ENCODE measurements around the gene ZNF460.
A peak's percentile ranks its signal among the peaks of the same experiment; 100 is the strongest.
"Not testable (repeated sequence)": the region's sequence is repeated elsewhere in the genome, so short reads cannot be mapped to it uniquely, and the experiment has no call there.

The ZNF460 gene

GRCh38 chr19:57280165-57280961 is at the start of gene ZNF460:
Gene ZNF460 (plus strand): TSS chr19:57280485. CDS start chr19:57280807, 322 bp downstream.
- DNase-seq (ENCODE audit: low read depth in 2 of 2, low spot score in 1 of 2) = peak; percentile 93 to 96

- no peak for DNase-seq (ENCODE audit: low read depth in 2 of 2, low spot score in 1 of 2)
These were observed 48.6 kb upstream of the ZNF460 start for GRCh38 chr19:57231686-57232085.

- no peak for DNase-seq (ENCODE audit: low read depth in 2 of 2, low spot score in 1 of 2)
These were observed 47.1 kb upstream of the ZNF460 start for GRCh38 chr19:57233207-57233606.

- DNase-seq (ENCODE audit: low read depth in 2 of 2, low spot score in 1 of 2) = no peak
These were observed 40.3 kb upstream of the ZNF460 start for GRCh38 chr19:57239982-57240310.

GRCh38 chr19:57240311-57241090 is 39.8 kb upstream of the ZNF460 start, which contains the start of gene ZNF805:
Gene ZNF805 (plus strand): TSS chr19:57240632. CDS start chr19:57240892, 260 bp downstream.
- DNase-seq (ENCODE audit: low read depth in 2 of 2, low spot score in 1 of 2) = peak; percentile 92

GRCh38 chr19:57241176-57241575 is 39.1 kb upstream of the ZNF460 start:
- DNase-seq (ENCODE audit: low read depth in 2 of 2, low spot score in 1 of 2) = no peak

GRCh38 chr19:57242821-57243220 is 37.5 kb upstream of the ZNF460 start:
- DNase-seq (ENCODE audit: low read depth in 2 of 2, low spot score in 1 of 2) = no peak

GRCh38 chr19:57244513-57244912 is 35.8 kb upstream of the ZNF460 start:
- no peak for DNase-seq (ENCODE audit: low read depth in 2 of 2, low spot score in 1 of 2)

- no peak for DNase-seq (ENCODE audit: low read depth in 2 of 2, low spot score in 1 of 2)
These were observed 35.2 kb upstream of the ZNF460 start for GRCh38 chr19:57245066-57245465.

- DNase-seq (ENCODE audit: low read depth in 2 of 2, low spot score in 1 of 2) = no peak
These were observed 34.3 kb upstream of the ZNF460 start for GRCh38 chr19:57245959-57246358.

- DNase-seq (ENCODE audit: low read depth in 2 of 2, low spot score in 1 of 2) = no peak
These were observed 31.6 kb upstream of the ZNF460 start for GRCh38 chr19:57248646-57249045.

- no peak for DNase-seq (ENCODE audit: low read depth in 2 of 2, low spot score in 1 of 2)
These were observed 31.0 kb upstream of the ZNF460 start for GRCh38 chr19:57249329-57249728.

GRCh38 chr19:57253767-57254166 is 26.5 kb upstream of the ZNF460 start:
- not testable (repeated sequence) for DNase-seq (ENCODE audit: low read depth in 2 of 2, low spot score in 1 of 2)

- DNase-seq (ENCODE audit: low read depth in 2 of 2, low spot score in 1 of 2) = no peak
These were observed 18.2 kb upstream of the ZNF460 start for GRCh38 chr19:57262044-57262443.

GRCh38 chr19:57263244-57263741 is 17.0 kb upstream of the ZNF460 start:
- DNase-seq (ENCODE audit: low read depth in 2 of 2, low spot score in 1 of 2) = no peak

- no peak for DNase-seq (ENCODE audit: low read depth in 2 of 2, low spot score in 1 of 2)
These were observed 13.0 kb upstream of the ZNF460 start for GRCh38 chr19:57267291-57267690.

- no peak for DNase-seq (ENCODE audit: low read depth in 2 of 2, low spot score in 1 of 2)
These were observed 10.6 kb upstream of the ZNF460 start for GRCh38 chr19:57269515-57270250.

- DNase-seq (ENCODE audit: low read depth in 2 of 2, low spot score in 1 of 2) = no peak
These were observed 9.0 kb upstream of the ZNF460 start for GRCh38 chr19:57271280-57271679.

GRCh38 chr19:57273014-57273413 is 7.3 kb upstream of the ZNF460 start:
- no peak for DNase-seq (ENCODE audit: low read depth in 2 of 2, low spot score in 1 of 2)

GRCh38 chr19:57276430-57276829 is 3.9 kb upstream of the ZNF460 start:
- DNase-seq (ENCODE audit: low read depth in 2 of 2, low spot score in 1 of 2) = no peak

- not testable (repeated sequence) for DNase-seq (ENCODE audit: low read depth in 2 of 2, low spot score in 1 of 2)
These were observed 1.8 kb upstream of the ZNF460 start for GRCh38 chr19:57278481-57278880.
